OCI-LY7 (cell line): ENCODE data around the gene CRYBG1. TPM values are rescaled to one million over a fixed set of nuclear protein-coding genes. Genes with fewer than 3 reads are reported as not detected.

Experiments used
- BruUV-seq: library from RNA; stranded (reverse); fragments of 400-500 nt; replicated peaks from 2 replicates; lab custom pipeline; 2021; lab: Mats Ljungman, UMichigan
- CTCF ChIA-PET: fragments of 300-600 bp; sonication (Branson Sonifier 250); formaldehyde crosslinking; loops from one replicate; lab custom pipeline; 2022; ENCODE audit warnings: antibody characterized with exemption; ENCODE audit not compliant: unreplicated experiment; lab: Charles Lee
- POLR2A ChIA-PET: fragments of 300-600 bp; sonication (Branson Sonifier 250); formaldehyde crosslinking; loops from one replicate; lab custom pipeline; 2022; ENCODE audit warnings: antibody characterized with exemption; lab: Charles Lee
- DNase-seq: peaks from one replicate; pipeline ENCODE4 v3.0.0-alpha.2; 2015; ENCODE audit warnings: low spot score
- H2AFZ ChIP-seq: fragments of 200-600 bp; sonication (generic), shearing (Covaris generic); 2 replicates; pipeline ENCODE4 v1.6.1; 2014; ENCODE audit warnings: mild to moderate bottlenecking, antibody characterized with exemption, low read length, moderate library complexity
- H3K27ac ChIP-seq: fragments of 200-600 bp; sonication (generic); 2 replicates; pipeline ENCODE4 v1.5.1; 2014; ENCODE audit warnings: mixed run types, low read depth, mild to moderate bottlenecking, moderate library complexity, low read length, inconsistent platforms; ENCODE audit not compliant: poor library complexity, severe bottlenecking
- H3K36me3 ChIP-seq: fragments of 200-600 bp; sonication (generic); 2 replicates; pipeline ENCODE4 v1.6.1; 2014; ENCODE audit warnings: mild to moderate bottlenecking, antibody characterized with exemption, low read length, moderate library complexity, mixed read lengths; ENCODE audit not compliant: insufficient read depth
- H3K4me1 ChIP-seq: fragments of 200-600 bp; sonication (generic); 2 replicates; pipeline ENCODE4 v1.5.1; 2014; ENCODE audit warnings: mild to moderate bottlenecking, low read length; ENCODE audit not compliant: insufficient read depth, poor library complexity, severe bottlenecking
- H3K4me2 ChIP-seq: fragments of 200-600 bp; sonication (generic); 2 replicates; pipeline ENCODE4 v1.6.1; 2014; ENCODE audit warnings: mild to moderate bottlenecking, low read length
- H3K4me3 ChIP-seq: fragments of 200-600 bp; sonication (generic); 2 replicates; pipeline ENCODE4 v1.5.1; 2014; ENCODE audit warnings: mild to moderate bottlenecking, low read depth, low read length; ENCODE audit not compliant: poor library complexity, severe bottlenecking
- H3K79me2 ChIP-seq: fragments of 200-600 bp; sonication (generic); 2 replicates; pipeline ENCODE4 v1.6.1; 2016; ENCODE audit warnings: low read depth, mild to moderate bottlenecking, low read length, moderate library complexity, mixed read lengths; ENCODE audit not compliant: insufficient read depth
- H3K9me2 ChIP-seq: fragments of 200-600 bp; sonication (generic); 2 replicates; pipeline ENCODE4 v1.6.1; 2016; ENCODE audit warnings: mild to moderate bottlenecking, low read length, mixed read lengths; ENCODE audit not compliant: insufficient read depth
- H3K9me3 ChIP-seq: fragments of 200-600 bp; sonication (generic); 2 replicates; pipeline ENCODE4 v1.6.1; 2014; ENCODE audit warnings: mild to moderate bottlenecking, mixed run types, low read length, mixed read lengths
- H4K20me1 ChIP-seq: fragments of 200-600 bp; sonication (generic); 2 replicates; pipeline ENCODE4 v1.6.1; 2014; ENCODE audit warnings: mild to moderate bottlenecking, antibody characterized with exemption, low read length, moderate library complexity, mixed read lengths; ENCODE audit not compliant: insufficient read depth
- CTCF ChIP-seq: fragments of 200-600 bp; sonication (generic); conservative IDR thresholded peaks from 2 replicates; pipeline ENCODE4 v1.5.1; 2014; ENCODE audit warnings: mild to moderate bottlenecking, antibody characterized with exemption, low read length, moderate library complexity, mixed read lengths
- EZH2phosphoT487 ChIP-seq: fragments of 200-600 bp; sonication (generic); IDR thresholded peaks from 2 replicates; pipeline ENCODE4 v1.6.1; 2018; ENCODE audit warnings: low read depth, borderline replicate concordance, mild to moderate bottlenecking, mixed run types, antibody characterized with exemption, low read length, moderate library complexity, mixed read lengths
- intact Hi-C: fragments of 100-400 bp; cut with micrococcal nuclease; formaldehyde crosslinking; loops from one replicate; pipeline ENCODE4 v1.10.0; 2022; ENCODE audit not compliant: unreplicated experiment
- total RNA-seq, 2 experiments: library from RNA; depleted of rRNA in 1 of 2; stranded (reverse); fragments of >200 nt in 1 of 2; shearing (Covaris generic) in 1 of 2; gene quantifications; 2 replicates each; pipeline ENCODE4 v1.2.3, GENCODE V29; 2014 to 2022

The CRYBG1 gene
- total RNA-seq, 2 experiments from 2014 or later, result 41.7 to 66.2 TPM

GRCh38 chr6:106444777-106445507, 84.4 kb downstream of the CRYBG1 start:
- H3K4me1 ChIP-seq, result no peaks in the 10 kb centered on the region
- ChIA-PET POLR2A (interaction anchor here (0.6 to 1.4 kb wide), 3 partner anchors 64 to 142 kb away, joined by 3 to 5 read pairs (median 3); no protein-coding TSS in a partner anchor), CTCF (interaction anchor here (1.0 to 1.2 kb wide), 4 partner anchors 110 to 553 kb away, joined by 3 to 5 read pairs (median 4); no protein-coding TSS in a partner anchor)
- intact Hi-C loops, result loop anchor here (1.0 to 10.0 kb wide), 7 partner anchors 110 to 960 kb away; no protein-coding TSS in a partner anchor
- H3K4me3 ChIP-seq, result no peak overlapping the region
- no peaks in the 10 kb centered on the region for H3K79me2 ChIP-seq
- H3K9me3 ChIP-seq, result no peaks in the 10 kb centered on the region
- no peaks in the 10 kb centered on the region for H3K36me3 ChIP-seq
- TF ChIP-seq EZH2phosphoT487 (no peak), CTCF (peak; percentile 94)
- DNase-seq, result peak; percentile 85
- no peak overlapping the region for H3K27ac ChIP-seq
- H2AFZ ChIP-seq, result peak overlapping the region; percentile 79
- no peak overlapping the region for H3K4me2 ChIP-seq
- no peaks in the 10 kb centered on the region for H4K20me1 ChIP-seq
- H3K9me2 ChIP-seq, result no peaks in the 10 kb centered on the region
- BruUV-seq, result no TSS peak

- H3K4me3 ChIP-seq, result no peak overlapping the region
- BruUV-seq, result no TSS peak
- no peaks in the 10 kb centered on the region for H3K9me2 ChIP-seq
- DNase-seq, result no peak
- H3K4me1 ChIP-seq, result no peaks in the 10 kb centered on the region
- no peaks in the 10 kb centered on the region for H4K20me1 ChIP-seq
- no peaks in the 10 kb centered on the region for H3K36me3 ChIP-seq
- ChIA-PET POLR2A (interaction anchor here (0.6 kb wide), 1 partner anchor 141 kb away, joined by 3 read pairs; no protein-coding TSS in a partner anchor), CTCF (interaction anchor here (1.0 to 1.2 kb wide), 3 partner anchors 118 to 552 kb away, joined by 3 to 5 read pairs (median 5); no protein-coding TSS in a partner anchor)
- H3K4me2 ChIP-seq, result no peak overlapping the region
- TF ChIP-seq CTCF (no peak), EZH2phosphoT487 (no peak)
- H3K9me3 ChIP-seq, result no peaks in the 10 kb centered on the region
- H2AFZ ChIP-seq, result no peak overlapping the region; the same call in 1 of the 2 replicates
- intact Hi-C loops, result loop anchor here (1.0 to 10.0 kb wide), 7 partner anchors 110 to 961 kb away; no protein-coding TSS in a partner anchor
- no peak overlapping the region for H3K27ac ChIP-seq
- no peaks in the 10 kb centered on the region for H3K79me2 ChIP-seq
Observed at GRCh38 chr6:106445508-106445878, 85.0 kb downstream of the CRYBG1 start.
